GM12878 (cell line): Measurements from ENCODE around the gene SDS. TPM values are rescaled to one million over a fixed set of nuclear protein-coding genes. Genes with fewer than 3 reads are reported as not detected.

Experiments
- CEBPB ChIP-seq, 2 experiments: fragments of 150-350 bp in 1 of 2; IDR thresholded peaks; 2 replicates each; pipeline ENCODE4 v1.6.1; 2012 to 2014; ENCODE audit warnings: low read depth in 2 of 2, low read length in 2 of 2, borderline replicate concordance in 1 of 2, inconsistent platforms in 1 of 2
- CEBPZ ChIP-seq: fragments of 150-350 bp; IDR thresholded peaks from 2 replicates; pipeline ENCODE4 v1.6.1; 2016; ENCODE audit warnings: low read depth, low read length
- CHD1 ChIP-seq: IDR thresholded peaks from 2 replicates; pipeline ENCODE4 v1.6.1; 2012; ENCODE audit warnings: low read depth, low read length, improper control_type of control experiment
- IKZF1 ChIP-seq: fragments of 450-650 bp; conservative IDR thresholded peaks from 2 replicates; pipeline ENCODE4 v1.6.1; 2017; ENCODE audit warnings: antibody characterized with exemption, mild to moderate bottlenecking
- IRF5 ChIP-seq: fragments of 450-650 bp; IDR thresholded peaks from 2 replicates; pipeline ENCODE4 v1.6.1; 2017; ENCODE audit warnings: borderline replicate concordance
- NFXL1 ChIP-seq: fragments of 450-650 bp; IDR thresholded peaks from 2 replicates; pipeline ENCODE4 v1.6.1; 2017; ENCODE audit warnings: antibody characterized with exemption, mild to moderate bottlenecking, borderline replicate concordance
- NR2F1 ChIP-seq: fragments of 450-650 bp; conservative IDR thresholded peaks from 2 replicates; pipeline ENCODE4 v1.6.1; 2017; ENCODE audit warnings: mild to moderate bottlenecking
- PAX5 ChIP-seq: IDR thresholded peaks from 2 replicates; pipeline ENCODE4 v1.6.1; 2011; ENCODE audit warnings: low read depth, low read length, borderline replicate concordance
- PKNOX1 ChIP-seq: fragments of 450-650 bp; IDR thresholded peaks from 2 replicates; pipeline ENCODE4 v1.6.1; 2016; ENCODE audit warnings: mild to moderate bottlenecking
- PML ChIP-seq: IDR thresholded peaks from 2 replicates; pipeline ENCODE4 v1.6.1; 2012; ENCODE audit warnings: low read length, inconsistent platforms
- POLR2A ChIP-seq: IDR thresholded peaks from 2 replicates; pipeline ENCODE4 v1.6.1; 2011; ENCODE audit warnings: low read depth, mild to moderate bottlenecking, low read length
- POLR2AphosphoS2 ChIP-seq: IDR thresholded peaks from 2 replicates; pipeline ENCODE4 v1.6.1; 2011; ENCODE audit warnings: low read depth, mild to moderate bottlenecking, low read length, improper control_type of control experiment, moderate library complexity
- POU2F2 ChIP-seq: IDR thresholded peaks from 3 replicates; pipeline ENCODE4 v1.6.1; 2011; ENCODE audit warnings: low read depth, mild to moderate bottlenecking, low read length, borderline replicate concordance
- SMC3 ChIP-seq: IDR thresholded peaks from 2 replicates; pipeline ENCODE4 v1.6.1; 2011; ENCODE audit warnings: low read length, improper control_type of control experiment, borderline replicate concordance
- SREBF2 ChIP-seq: IDR thresholded peaks from 2 replicates; pipeline ENCODE4 v1.6.1; 2012; ENCODE audit warnings: mild to moderate bottlenecking, low read length
- SRF ChIP-seq, 2 experiments: IDR thresholded peaks; 2 replicates each; pipeline ENCODE4 v1.6.1; 2011; ENCODE audit warnings: low read depth in 2 of 2, low read length in 2 of 2, mild to moderate bottlenecking in 1 of 2, moderate library complexity in 1 of 2
- SUZ12 ChIP-seq: fragments of 200-600 bp; sonication (generic); IDR thresholded peaks from one replicate; pipeline ENCODE4 v1.6.1; 2018; ENCODE audit warnings: antibody characterized with exemption, mild to moderate bottlenecking; ENCODE audit not compliant: unreplicated experiment
- TBL1XR1 ChIP-seq: IDR thresholded peaks from 2 replicates; pipeline ENCODE4 v1.6.1; 2012; ENCODE audit warnings: low read depth, low read length, improper control_type of control experiment
- polyA plus RNA-seq, 11 experiments: library from polyadenylated mRNA; depleted of rRNA in 4 of 11; unstranded in 6 of 11; stranded (reverse) in 5 of 11; fragments of >200 nt; fragmentation: Nextera tagmentation in 4 of 11; fragmentation: Illumina TruSeq in 1 of 11; extraction: Ambion mirVana in 4 of 11; extraction: Trizol in 1 of 11; gene quantifications; 1 replicate in 1 of 11; 2 replicates in 10 of 11; pipeline versions ENCODE4 v1.2.1 to v1.2.3, GENCODE V29; 2011 to 2016; ENCODE audit warnings: inconsistent platforms in 2 of 11, missing spikeins in 2 of 11, low read depth in 1 of 11
- total RNA-seq, 4 experiments: library from RNA; depleted of rRNA in 3 of 4; stranded (reverse); fragments of >200 nt in 3 of 4; fragmentation: Illumina TruSeq in 1 of 4; extraction: Trizol in 1 of 4; gene quantifications; 2 replicates each; pipeline versions ENCODE4 v1.2.1 to v1.2.3, GENCODE V29; 2013 to 2021
- TF ChIP-seq, protein P1 (sequence below): IDR thresholded peaks from 2 replicates; pipeline ENCODE4 v1.6.1; 2011; ENCODE audit warnings: mild to moderate bottlenecking, low read depth, low read length, moderate library complexity; ENCODE audit not compliant: insufficient replicate concordance

The SDS gene
- total and polyA plus RNA-seq, 10 of the 15 experiments (the other 5 are each of a cell fraction or from before 2014, with no cell fraction given) = 0.18 TPM; not detected in 9

DNA sequence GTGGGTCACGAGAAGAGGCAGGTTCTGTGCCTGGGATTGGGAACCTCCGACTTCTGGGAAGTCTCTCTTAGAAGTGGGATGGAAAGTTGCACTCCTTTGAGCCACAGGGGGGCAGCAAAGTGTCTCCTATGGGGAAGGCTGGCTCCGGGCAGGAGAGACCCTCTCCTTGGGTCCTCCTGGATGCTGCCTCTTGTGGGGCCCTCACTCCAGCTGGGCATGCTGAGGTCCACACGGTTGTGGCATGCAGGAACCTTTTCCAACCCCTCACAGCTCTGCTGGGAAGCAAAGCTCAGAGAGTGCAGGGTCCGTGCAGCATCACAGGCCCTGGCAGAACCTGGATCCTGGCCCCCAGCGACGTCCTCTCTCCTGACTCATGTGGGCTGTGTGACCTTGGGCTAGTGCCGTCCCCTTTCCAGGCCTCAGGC lies 35.9 kb upstream of the SDS start (continued):
- TF ChIP-seq CEBPZ (no peak), POLR2AphosphoS2 (no peak), CEBPB (IDR thresholded peaks at IDR 0.05; ENCODE audit: borderline replicate concordance in 1 of 2, low read depth in 2 of 2, low read length in 2 of 2) (no peak), CHD1 (no peak), SMC3 (peak; percentile 43; the same call in 1 of the 2 replicates), SRF (IDR thresholded peaks at IDR 0.05; ENCODE audit: low read depth in 2 of 2, low read length in 2 of 2) (no peak), POU2F2 (no peak), TBL1XR1 (no peak), NR2F1 (no peak), PML (no peak), PAX5 (no peak), SUZ12 (no peak), IRF5 (no peak), POLR2A (no peak), NFXL1 (no peak), IKZF1 (no peak), SREBF2 (no peak), PKNOX1 (no peak)
- TF ChIP-seq, protein P1, sequence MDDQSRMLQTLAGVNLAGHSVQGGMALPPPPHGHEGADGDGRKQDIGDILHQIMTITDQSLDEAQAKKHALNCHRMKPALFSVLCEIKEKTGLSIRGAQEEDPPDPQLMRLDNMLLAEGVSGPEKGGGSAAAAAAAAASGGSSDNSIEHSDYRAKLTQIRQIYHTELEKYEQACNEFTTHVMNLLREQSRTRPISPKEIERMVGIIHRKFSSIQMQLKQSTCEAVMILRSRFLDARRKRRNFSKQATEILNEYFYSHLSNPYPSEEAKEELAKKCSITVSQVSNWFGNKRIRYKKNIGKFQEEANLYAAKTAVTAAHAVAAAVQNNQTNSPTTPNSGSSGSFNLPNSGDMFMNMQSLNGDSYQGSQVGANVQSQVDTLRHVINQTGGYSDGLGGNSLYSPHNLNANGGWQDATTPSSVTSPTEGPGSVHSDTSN = no peak
